Measurements from ENCODE around the gene UBR7.
"Not testable (repeated sequence)": the region's sequence is repeated elsewhere in the genome, so short reads cannot be mapped to it uniquely, and the experiment has no call there.

GRCh38 chr14:93233078-93233477 lies 26.0 kb downstream of the UBR7 start:
- TF ChIP-seq CTCF, POLR2A, EP300 (IDR thresholded peaks at IDR 0.05): not testable (repeated sequence)

Measured in tibial nerve (tissue), 4 donors.